AG09309 (cell line): ENCODE measurements around the gene VIM.

Experiments
- DNase-seq: peaks from one replicate; pipeline ENCODE4 v3.0.0-alpha.2; 2010; ENCODE audit warnings: low read depth
- H3K4me3 ChIP-seq: 2 replicates; pipeline ENCODE4 v1.5.1; 2011; ENCODE audit warnings: mild to moderate bottlenecking, low read depth, low read length, moderate library complexity; ENCODE audit not compliant: control insufficient read depth
- CTCF ChIP-seq: IDR thresholded peaks from 2 replicates; pipeline ENCODE4 v1.5.1; 2011; ENCODE audit warnings: mild to moderate bottlenecking, low read depth, low read length, inconsistent platforms; ENCODE audit not compliant: insufficient read depth, control insufficient read depth; ENCODE audit errors: missing control alignments

Gene VIM

GRCh38 chr10:17200912-17201793 is 26.9 kb upstream of the VIM start, which contains the start of gene TRDMT1:
Gene TRDMT1 (minus strand): TSS chr10:17201672. CDS start chr10:17201634, 38 bp downstream.
- no peak for TF ChIP-seq CTCF
- DNase-seq: no peak
- H3K4me3 ChIP-seq: peak within 1 kb of the TSS; percentile 79

- H3K4me3 ChIP-seq: peak overlapping the region; percentile 79
- no peak for TF ChIP-seq CTCF
- DNase-seq: no peak
These were observed 26.3 kb upstream of the VIM start for GRCh38 chr10:17201794-17202116.

DNA sequence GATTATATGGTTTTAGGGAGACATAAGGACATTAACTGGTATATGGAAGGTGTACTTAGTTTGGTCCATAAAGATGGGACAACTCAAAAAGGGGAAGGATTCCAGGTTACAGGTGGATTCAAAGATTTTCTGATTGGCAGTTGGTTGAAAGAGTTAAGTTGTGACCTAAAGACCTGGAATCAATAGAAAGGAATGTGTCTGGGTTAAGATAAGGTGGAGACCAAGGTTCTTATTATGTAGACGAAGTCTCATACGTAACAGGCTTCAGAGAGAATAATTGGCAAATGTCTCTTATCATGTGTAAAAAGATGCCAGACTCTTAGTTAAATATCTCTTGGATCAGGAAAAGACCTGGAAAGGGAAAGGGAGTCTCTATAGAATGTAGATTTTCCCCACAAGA is 25.5 kb upstream of the VIM start:
- no peak for DNase-seq
- no peak for TF ChIP-seq CTCF
- H3K4me3 ChIP-seq: no peak overlapping the region

GRCh38 chr10:17202999-17203398 is 25.0 kb upstream of the VIM start:
- TF ChIP-seq CTCF: no peak

DNA sequence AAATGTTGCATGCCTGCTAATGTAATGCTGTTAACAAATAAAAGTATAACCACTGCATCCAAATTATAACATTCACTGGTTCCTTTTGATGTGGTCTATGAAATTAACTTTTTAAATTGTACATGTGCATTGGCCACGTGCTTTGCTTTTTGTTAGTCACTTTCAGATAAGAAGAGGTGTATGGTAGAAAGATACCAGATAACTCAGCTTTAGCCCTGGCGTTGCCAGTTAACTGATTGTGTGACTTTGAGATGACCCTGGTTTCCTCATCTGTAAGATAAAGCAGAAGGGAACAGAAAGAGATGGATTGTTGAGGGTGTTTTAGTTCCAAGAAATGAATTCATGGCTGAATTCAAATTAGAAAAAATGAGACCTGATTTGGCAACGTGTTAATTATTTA is 24.6 kb upstream of the VIM start:
- no peak for TF ChIP-seq CTCF
- no peak overlapping the region for H3K4me3 ChIP-seq
- no peak for DNase-seq

More at GRCh38 chr10:17202999-17203398, 25.0 kb upstream of the VIM start:
- H3K4me3 ChIP-seq: no peak overlapping the region
- DNase-seq: no peak

- H3K4me3 ChIP-seq: no peak overlapping the region
- TF ChIP-seq CTCF: no peak
- no peak for DNase-seq
These were observed 21.8 kb upstream of the VIM start for GRCh38 chr10:17206210-17206709.
